A204.1 (cell line): ENCODE data around the gene AMPH.
"Not testable (repeated sequence)": the region's sequence is repeated elsewhere in the genome, so short reads cannot be mapped to it uniquely, and the experiment has no call there.

Experiments
- FAIRE-seq: peaks from 2 replicates; lab custom pipeline; 2012; peaks lifted over from hg19 to GRCh38; lab: Jason Lieb, UNC

AMPH gene

DNA sequence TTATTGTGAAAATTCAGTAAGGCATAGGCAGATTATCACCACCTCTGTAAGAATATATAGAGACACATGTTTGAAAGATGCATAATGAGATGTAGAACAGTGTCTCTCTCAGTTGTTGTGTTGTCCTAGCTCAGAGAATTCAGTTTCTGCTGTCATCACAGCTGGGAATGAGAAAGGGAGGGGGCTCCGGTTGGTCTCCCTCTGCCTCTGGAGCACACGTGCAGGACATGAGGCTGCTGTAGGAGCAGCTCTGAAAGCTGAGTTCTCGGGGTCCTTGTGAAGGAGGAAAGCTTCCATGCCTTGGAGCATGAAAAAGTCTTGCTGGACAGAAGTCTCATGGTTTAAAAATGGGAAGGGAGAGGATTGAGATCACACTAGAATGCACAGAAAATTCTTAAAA, 280.4 kb downstream of the AMPH start:
- not testable (repeated sequence) for FAIRE-seq

DNA sequence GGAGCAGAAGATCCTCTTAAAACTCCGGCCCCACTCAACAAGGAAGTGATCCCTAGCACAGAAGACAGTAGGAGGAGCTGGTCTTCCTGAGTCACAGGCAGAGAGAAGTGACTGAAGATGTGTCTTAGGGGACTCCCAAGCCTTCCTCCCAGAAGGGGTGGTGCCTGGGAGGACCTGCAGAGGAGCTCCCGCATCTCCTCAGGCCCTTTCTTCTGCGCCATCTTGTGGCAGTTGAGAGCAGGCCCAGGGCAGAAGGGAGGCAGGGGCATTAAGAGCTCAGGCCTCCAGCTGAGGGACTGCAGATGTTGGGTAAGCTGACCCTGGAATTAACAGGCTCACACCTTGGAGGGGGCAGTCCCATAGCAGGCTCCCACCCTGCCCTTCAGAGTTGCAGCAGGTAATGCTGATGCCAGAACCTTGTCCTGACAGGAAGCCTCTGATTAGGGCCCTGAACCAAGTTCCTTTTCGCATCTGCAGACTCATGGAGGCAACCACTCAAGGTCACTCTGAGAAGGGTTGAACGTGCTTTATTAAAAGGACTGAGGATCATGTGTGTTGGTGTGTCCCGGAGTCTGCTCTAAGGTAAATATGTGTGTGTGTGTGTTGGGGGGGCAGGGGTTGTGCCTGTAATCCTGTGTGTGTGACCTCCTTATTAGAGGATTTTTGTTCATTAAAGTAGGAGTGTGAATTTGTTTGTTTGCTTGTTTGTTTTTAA, 281.1 kb downstream of the AMPH start:
- FAIRE-seq: not testable (repeated sequence)

DNA sequence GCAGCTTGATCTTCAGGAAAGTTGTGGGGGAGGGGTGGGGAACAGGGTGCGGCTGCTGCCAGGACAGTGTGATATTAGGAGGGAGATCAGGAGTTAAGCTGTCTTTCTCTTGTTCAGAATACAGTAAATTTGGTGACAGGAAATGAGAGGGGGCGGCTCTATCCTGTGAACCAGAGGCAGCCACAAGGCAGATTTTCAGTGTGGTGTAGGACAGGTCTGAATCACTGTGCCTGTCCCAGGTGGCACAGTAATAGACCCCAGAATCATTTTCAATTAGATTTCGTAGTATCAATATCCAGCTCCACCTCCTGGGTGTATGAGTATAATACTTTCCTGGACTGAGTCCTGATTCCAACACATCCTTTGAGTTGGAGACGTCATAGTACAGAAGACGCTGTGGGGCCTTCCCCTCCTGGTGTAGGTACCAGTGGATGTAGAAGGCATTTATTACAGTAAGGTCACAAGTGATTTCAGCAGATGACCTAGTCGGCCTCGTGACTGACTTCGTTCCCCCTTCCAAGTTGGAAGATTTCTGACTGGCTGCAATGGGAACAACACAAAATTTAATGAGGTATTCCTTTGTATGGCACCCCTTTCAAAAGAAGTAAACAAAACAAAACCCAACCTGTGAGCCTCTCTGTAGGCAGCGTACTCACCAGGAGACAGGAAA, 281.9 kb downstream of the AMPH start:
- not testable (repeated sequence) for FAIRE-seq

GRCh38 chr7:38345299-38346172, 285.6 kb downstream of the AMPH start:
- not testable (repeated sequence) for FAIRE-seq

DNA sequence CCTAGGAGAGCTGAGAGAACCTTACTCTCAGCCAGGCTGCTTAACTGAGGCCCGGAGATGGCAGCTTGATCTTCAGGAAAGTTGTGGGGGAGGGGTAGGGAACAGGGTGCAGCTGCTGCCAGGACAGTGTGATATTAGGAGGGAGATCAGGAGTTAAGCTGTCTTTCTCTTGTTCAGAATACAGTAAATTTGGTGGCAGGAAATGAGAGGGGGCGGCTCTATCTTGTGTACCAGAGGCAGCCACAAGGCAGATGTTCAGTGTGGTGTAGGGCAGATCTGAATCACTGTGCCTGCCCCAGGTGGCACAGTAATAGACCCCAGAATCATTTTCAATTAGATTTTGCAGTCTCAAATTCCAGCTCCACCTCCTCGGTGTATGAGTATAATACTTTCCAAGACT, 286.4 kb downstream of the AMPH start:
- not testable (repeated sequence) for FAIRE-seq

DNA sequence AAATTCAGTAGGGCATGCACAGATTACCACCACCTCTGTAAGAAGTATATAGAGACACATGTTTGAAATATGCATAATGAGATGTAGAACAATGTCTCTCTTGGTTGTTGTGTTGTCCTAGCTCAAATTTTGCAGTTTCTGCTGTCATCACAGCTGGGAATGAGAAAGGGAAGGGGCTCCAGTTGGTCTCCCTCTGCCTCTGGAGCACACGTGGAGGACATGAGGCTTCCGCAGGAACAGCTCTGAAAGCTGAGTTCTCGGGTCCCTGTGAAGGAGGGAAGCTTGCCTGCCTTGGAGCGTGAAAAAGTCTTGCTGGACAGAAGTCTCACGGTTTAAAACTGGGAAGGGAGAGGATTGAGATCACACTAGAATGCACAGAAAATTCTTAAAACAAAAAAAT, 289.0 kb downstream of the AMPH start:
- not testable (repeated sequence) for FAIRE-seq

DNA sequence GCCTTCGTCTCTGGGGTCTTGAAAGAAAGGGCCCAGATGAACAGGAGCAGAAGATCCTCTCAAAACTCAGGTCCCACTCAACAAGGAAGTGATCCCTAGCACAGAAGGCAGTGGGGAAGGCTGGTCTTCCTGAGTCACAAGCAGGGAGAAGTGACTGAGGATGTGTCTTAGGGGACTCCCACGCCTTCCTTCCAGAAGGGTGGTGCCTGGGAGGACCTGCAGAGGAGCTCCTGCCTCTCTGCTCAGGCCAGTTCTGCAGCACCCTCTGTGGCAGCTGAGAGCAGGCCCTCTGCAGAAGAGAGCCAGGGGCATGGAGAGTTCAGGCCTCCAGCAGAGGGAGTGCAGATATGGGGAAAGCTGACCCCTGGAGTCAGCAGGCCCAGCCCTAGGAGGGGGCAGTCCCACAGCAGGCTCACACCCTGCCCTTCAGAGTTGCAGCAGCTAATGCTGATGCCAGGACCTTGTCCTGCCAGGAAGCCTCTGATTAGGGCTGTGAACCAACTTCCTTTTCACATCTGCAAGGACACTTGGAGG, 289.9 kb downstream of the AMPH start:
- FAIRE-seq: not testable (repeated sequence)

- no peak for FAIRE-seq
These were observed 291.0 kb downstream of the AMPH start for GRCh38 chr7:38339953-38340819.

DNA sequence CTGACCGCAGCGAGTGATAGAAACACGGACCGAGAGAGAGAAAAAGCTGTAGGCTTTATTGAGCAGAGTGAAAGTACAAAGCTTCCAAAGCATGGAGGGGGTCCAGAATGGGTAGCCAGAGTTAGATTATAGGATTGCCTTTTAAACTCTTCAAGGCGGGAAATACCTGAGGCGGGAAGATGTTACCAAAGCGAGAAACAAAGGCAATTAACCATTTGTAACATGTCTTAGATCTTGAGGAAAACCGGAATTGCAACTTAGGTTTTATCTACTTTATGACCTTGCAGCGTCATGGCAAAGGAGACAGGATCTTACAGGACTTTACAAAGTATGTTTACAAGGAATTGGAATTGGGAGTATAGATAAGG, 295.0 kb downstream of the AMPH start:
- FAIRE-seq: not testable (repeated sequence)

- FAIRE-seq: no peak
These were observed 295.6 kb downstream of the AMPH start for GRCh38 chr7:38335492-38336147.

- no peak for FAIRE-seq
These were observed 296.1 kb downstream of the AMPH start for GRCh38 chr7:38335128-38335491.

DNA sequence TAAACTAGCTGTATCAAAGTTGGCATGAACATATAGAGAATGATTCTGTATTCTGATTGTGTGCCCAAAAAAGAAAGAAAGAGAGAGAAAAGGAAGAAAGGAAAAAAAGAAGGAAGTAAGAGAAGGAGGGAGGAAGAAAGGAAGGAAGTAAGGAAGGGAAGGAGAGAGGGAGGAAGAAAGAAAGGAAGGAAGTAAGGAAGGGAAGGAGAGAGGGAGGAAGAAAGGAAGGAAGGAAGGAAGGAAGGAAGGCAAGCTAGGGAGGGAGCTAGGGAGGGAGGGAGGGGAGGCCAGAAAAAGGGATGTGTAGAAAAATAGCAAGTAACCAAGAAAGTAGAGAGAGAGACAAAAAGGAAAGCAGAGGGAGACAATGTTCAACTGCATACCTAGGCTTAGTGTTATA, 297.0 kb downstream of the AMPH start:
- no peak for FAIRE-seq
